Measurements from ENCODE around the gene PRICKLE4. TPM values are rescaled to one million over a fixed set of nuclear protein-coding genes. Genes with fewer than 3 reads are reported as not detected.

Gene PRICKLE4
- polyA plus RNA-seq, 1 experiment = 0.31 TPM

DNA sequence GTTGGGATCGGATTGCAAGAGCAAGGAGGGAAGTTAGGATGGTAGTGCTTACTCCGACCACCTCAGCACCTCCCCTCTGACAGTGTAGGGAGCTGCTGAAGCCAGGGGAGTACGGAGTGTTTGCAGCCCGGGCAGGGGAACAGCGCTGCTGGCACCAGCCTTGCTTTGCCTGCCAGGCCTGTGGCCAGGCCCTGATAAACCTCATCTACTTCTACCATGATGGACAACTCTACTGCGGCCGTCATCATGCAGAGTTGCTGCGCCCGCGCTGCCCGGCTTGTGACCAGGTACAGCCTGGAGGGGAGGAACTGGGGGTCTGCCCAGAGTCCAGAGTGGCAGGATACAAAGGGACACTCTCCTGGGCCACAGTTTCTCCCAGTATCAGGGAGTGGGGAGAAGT lies 4.7 kb downstream of the PRICKLE4 start:
- Histone ChIP-seq H3K36me3 (ENCODE audit: control insufficient read depth, insufficient read depth, low read length) (no peaks in the 10 kb centered on the region; the same call in 1 of the 2 replicates), H3K27me3 (ENCODE audit: control insufficient read depth, insufficient read depth, low read length) (no peaks in the 10 kb centered on the region), H3K4me3 (ENCODE audit: low read depth, low read length) (no peak overlapping the region)
- DNase-seq (ENCODE audit: low read depth) = no peak
- TF ChIP-seq, protein P1, sequence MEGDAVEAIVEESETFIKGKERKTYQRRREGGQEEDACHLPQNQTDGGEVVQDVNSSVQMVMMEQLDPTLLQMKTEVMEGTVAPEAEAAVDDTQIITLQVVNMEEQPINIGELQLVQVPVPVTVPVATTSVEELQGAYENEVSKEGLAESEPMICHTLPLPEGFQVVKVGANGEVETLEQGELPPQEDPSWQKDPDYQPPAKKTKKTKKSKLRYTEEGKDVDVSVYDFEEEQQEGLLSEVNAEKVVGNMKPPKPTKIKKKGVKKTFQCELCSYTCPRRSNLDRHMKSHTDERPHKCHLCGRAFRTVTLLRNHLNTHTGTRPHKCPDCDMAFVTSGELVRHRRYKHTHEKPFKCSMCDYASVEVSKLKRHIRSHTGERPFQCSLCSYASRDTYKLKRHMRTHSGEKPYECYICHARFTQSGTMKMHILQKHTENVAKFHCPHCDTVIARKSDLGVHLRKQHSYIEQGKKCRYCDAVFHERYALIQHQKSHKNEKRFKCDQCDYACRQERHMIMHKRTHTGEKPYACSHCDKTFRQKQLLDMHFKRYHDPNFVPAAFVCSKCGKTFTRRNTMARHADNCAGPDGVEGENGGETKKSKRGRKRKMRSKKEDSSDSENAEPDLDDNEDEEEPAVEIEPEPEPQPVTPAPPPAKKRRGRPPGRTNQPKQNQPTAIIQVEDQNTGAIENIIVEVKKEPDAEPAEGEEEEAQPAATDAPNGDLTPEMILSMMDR (IDR thresholded peaks at IDR 0.05; ENCODE audit: insufficient read depth, low read depth, low read length) = no peak
- POLR2A ChIA-PET = no interaction called here
- CTCF ChIA-PET = interaction anchor here (1.2 to 5.2 kb wide), 16 partner anchors 8 to 428 kb away, joined by 3 to 106 read pairs (median 9); no protein-coding TSS in a partner anchor

DNA sequence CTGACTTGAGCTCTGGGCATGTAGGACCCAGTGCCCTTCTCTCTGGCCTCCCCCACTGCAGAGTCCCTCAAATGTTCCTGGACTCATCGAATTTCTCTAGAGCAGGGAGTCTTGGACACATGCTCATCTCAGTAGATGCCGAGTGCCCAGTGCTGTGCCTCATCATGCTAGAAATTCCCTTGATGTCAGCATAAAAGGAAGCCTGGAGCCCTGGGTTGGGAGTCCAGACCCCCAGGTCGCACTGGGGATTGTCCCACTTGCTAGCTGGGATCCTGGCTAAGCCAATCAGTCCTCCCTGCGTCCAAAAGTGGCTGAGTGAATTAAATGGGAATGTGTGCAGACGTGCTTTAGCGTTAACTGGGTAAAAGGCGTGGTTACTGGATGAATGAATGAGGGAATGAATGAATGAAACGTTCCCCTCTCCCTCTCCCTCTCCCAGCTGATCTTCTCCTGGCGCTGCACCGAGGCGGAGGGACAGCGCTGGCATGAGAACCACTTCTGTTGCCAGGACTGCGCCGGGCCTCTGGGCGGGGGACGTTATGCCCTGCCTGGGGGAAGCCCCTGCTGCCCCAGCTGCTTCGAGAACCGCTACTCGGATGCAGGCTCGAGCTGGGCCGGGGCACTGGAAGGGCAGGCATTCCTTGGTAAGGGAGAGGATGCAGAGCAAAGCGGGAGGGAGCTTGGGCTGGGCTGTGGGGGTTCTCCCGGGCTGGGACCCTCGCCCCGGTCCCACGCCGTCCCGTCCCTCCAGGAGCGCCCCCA lies 5.3 kb downstream of the PRICKLE4 start:
- DNase-seq (ENCODE audit: low read depth) = no peak
- no peaks in the 10 kb centered on the region for H3K27me3 ChIP-seq (ENCODE audit: control insufficient read depth, insufficient read depth, low read length)
- CTCF ChIA-PET = interaction anchor here (0.5 to 5.2 kb wide), 45 partner anchors 9 to 478 kb away, joined by 3 to 106 read pairs (median 4); partner anchors contain the start of genes BYSL, CCND3, MED20 and TAF8
- no peaks in the 10 kb centered on the region; the same call in 1 of the 2 replicates for H3K36me3 ChIP-seq (ENCODE audit: control insufficient read depth, insufficient read depth, low read length)
- peak overlapping the region; percentile 95 for H3K4me3 ChIP-seq (ENCODE audit: low read depth, low read length)
- POLR2A ChIA-PET = interaction anchor here (0.6 kb wide), 1 partner anchor 88 kb away, joined by 3 read pairs; no protein-coding TSS in a partner anchor
- TF ChIP-seq, protein P1 (IDR thresholded peaks at IDR 0.05; ENCODE audit: insufficient read depth, low read depth, low read length) = no peak

DNA sequence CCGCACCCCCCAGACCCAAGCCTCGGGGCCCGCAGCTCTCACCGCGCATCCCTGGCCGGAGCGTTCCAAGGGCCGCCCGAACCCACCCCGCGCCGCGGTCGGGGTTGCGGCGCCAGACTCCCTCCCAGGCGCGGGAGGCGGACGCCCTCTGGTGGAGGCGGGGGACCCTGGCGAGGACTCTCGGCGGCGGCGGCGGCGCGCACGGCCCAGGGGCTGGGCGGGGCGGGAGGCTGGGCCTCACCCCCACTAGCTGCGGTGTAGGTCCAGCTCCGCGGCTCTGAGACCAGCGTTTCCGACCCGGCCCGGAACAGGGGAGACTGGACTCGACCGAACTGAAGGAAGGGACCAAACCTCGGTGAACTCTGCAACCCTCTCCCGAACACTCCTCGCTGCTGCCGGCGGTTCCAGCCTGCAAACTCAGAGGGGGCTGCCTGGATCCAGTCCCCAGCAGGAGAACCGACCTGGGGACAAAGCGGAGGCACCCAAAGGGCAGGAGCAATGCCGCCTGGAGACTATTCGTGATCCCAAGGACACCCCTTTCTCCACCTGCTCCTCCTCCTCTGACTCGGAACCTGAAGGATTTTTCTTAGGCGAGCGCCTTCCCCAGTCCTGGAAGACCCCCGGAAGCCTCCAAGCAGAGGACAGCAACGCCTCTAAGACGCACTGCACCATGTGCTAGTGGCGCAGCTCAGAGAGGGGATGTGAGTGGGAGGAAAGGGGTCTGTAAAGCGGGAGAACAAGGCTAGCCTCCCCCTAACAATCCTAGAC lies 6.1 kb downstream of the PRICKLE4 start:
- POLR2A ChIA-PET = interaction anchor here (0.5 to 0.6 kb wide), 2 partner anchors 89 to 825 kb away, joined by 3 read pairs; no protein-coding TSS in a partner anchor
- CTCF ChIA-PET = interaction anchor here (0.5 to 5.2 kb wide), 59 partner anchors 9 to 478 kb away, joined by 3 to 106 read pairs (median 4); partner anchors contain the start of genes BYSL, CCND3, MED20 and TAF8
- Histone ChIP-seq H3K4me3 (ENCODE audit: low read depth, low read length) (peak overlapping the region; percentile 95), H3K36me3 (ENCODE audit: control insufficient read depth, insufficient read depth, low read length) (no peaks in the 10 kb centered on the region; the same call in 1 of the 2 replicates), H3K27me3 (ENCODE audit: control insufficient read depth, insufficient read depth, low read length) (no peaks in the 10 kb centered on the region)
- TF ChIP-seq, protein P1 (IDR thresholded peaks at IDR 0.05; ENCODE audit: insufficient read depth, low read depth, low read length) = peak; percentile 44
- no peak for DNase-seq (ENCODE audit: low read depth)

DNA sequence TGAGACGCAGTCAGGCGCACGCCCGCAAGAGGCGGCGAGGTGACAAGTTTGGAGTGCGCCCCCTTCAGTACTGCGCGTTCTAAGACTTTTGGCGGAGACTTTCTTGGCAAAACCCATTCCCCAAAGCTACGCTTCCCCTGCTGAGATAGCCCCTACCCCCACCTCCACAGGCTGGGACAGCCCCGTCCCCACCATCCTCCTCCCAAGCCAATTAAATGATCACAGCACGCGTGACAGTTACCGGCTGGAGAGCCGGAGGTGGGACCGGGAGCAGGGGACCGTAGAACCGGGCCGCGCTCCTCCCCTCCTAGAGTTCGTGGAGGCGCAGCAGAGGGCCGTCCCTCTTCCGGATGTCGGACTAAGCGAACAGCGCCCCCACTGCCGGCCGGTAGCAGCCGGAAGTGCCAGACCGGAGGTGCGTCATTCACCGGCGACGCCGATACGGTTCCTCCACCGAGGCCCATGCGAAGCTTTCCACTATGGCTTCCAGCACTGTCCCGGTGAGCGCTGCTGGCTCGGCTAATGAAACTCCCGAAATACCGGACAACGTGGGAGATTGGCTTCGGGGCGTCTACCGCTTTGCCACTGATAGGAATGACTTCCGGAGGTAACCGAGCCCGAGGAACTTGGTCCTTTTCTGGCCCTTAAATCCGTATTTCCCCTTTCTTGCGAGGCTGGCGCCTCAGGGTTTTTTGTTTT lies 6.8 kb downstream of the PRICKLE4 start, which contains the start of gene TOMM6:
TSS of gene TOMM6 (plus strand) at position 476 of the 699 bp plus-strand sequence. CDS start at position 480, 4 bp downstream.
- ChIA-PET POLR2A (interaction anchor here (0.5 to 0.6 kb wide), 2 partner anchors 134 to 135 kb away, joined by 5 read pairs; partner anchors contain the start of genes BYSL and MED20), CTCF (interaction anchor here (0.5 to 5.2 kb wide), 44 partner anchors 8 to 419 kb away, joined by 3 to 106 read pairs (median 4); partner anchors contain the start of genes BYSL, CCND3, MED20 and TAF8)
- TF ChIP-seq, protein P1 (IDR thresholded peaks at IDR 0.05; ENCODE audit: insufficient read depth, low read depth, low read length) = peak; percentile 88
- Histone ChIP-seq H3K27me3 (ENCODE audit: control insufficient read depth, insufficient read depth, low read length) (no peaks in the 10 kb centered on the region), H3K4me3 (ENCODE audit: low read depth, low read length) (peak within 1 kb of the TSS; percentile 95), H3K36me3 (ENCODE audit: control insufficient read depth, insufficient read depth, low read length) (no peaks in the 10 kb centered on the region; the same call in 1 of the 2 replicates)
- DNase-seq (ENCODE audit: low read depth) = peak; percentile 65
